GM19463 (cell line): ENCODE results near the gene NEUROG3.
"Not testable (repeated sequence)": the region's sequence is repeated elsewhere in the genome, so short reads cannot be mapped to it uniquely, and the experiment has no call there.

ENCODE experiments used
- ATAC-seq: cut with Tn5 transposase; IDR thresholded peaks from one replicate; pipeline ENCODE4 v1.9.1; 2021; ENCODE audit warnings: mild to moderate bottlenecking, moderate library complexity; ENCODE audit not compliant: unreplicated experiment

The NEUROG3 gene

DNA sequence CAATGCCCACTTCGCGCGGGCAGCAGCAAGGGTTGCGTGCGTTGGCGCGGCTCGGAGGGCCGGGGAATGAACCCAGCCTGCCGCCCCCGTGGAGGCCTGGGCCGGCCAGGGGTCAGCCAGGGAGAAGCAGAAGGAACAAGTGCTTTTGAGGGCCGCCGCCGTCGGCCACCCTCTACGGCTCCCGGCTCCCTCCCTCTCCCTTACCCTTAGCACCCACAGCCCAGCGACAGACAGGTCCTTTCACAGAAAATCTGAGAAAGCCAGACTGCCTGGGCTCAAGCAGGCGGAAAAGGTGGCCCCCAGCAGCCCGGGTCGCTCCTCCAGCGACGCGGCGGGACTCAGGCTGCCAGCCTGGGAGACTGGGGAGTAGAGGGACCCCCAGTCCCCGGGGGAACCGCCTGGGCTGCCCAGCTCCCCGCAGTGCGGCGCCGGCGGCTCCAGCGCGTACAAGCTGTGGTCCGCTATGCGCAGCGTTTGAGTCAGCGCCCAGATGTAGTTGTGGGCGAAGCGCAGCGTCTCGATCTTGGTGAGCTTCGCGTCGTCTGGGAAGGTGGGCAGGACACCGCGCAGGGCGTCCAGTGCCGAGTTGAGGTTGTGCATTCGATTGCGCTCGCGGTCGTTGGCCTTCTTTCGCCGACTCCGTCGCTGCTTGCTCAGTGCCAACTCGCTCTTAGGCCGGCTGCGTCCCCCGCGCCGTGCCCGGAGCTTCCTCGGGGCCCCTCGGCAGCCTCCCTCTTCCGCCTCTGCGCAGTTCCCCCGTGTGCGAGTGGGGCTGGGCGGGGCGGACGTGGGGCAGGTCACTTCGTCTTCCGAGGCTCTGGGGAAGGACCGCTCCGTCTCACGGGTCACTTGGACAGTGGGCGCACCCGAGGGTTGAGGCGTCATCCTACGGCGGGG lies 815 bp downstream of the NEUROG3 start:
- ATAC-seq: no peak

- no peak for ATAC-seq
Observed at GRCh38 chr10:69571618-69572158, 1.5 kb downstream of the NEUROG3 start.

DNA sequence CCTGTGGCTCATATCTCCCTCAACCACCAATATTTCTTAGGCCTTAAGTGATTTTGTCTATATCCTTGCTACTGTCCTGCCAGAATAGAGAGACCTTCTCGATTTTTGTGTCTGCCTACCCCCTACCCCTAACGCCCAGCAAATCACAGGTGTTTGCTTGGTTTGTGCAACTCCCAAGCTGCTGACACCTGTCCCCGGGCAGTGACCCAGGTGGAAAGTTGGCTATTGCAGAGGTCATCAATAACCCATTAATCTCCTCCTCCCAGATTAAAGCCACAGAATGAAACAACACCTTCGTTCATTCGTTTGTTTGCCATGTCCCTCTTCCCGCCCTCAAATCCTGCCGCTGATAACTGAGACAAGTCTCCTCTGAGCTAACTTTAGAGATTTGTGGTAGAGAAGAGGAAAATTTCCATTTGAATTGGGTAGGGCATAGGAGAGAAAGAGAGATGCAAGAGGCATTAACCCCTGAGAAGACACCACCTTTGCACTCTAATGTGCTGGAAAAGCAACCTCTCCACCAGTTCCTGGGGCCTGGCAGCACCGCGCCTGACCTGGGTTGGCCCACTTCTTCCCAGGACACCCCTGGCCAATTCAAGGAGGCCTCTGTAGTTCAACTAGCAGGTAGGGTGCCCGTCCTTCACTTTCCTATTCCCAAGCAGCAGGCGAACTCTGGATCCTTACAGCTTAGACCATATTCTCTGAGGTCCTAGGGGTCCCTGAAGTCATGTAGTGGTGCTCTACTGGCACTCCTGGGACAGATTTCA lies 3.0 kb downstream of the NEUROG3 start:
- no peak for ATAC-seq

- no peak for ATAC-seq
Observed at GRCh38 chr10:69569396-69569934, 3.8 kb downstream of the NEUROG3 start.

DNA sequence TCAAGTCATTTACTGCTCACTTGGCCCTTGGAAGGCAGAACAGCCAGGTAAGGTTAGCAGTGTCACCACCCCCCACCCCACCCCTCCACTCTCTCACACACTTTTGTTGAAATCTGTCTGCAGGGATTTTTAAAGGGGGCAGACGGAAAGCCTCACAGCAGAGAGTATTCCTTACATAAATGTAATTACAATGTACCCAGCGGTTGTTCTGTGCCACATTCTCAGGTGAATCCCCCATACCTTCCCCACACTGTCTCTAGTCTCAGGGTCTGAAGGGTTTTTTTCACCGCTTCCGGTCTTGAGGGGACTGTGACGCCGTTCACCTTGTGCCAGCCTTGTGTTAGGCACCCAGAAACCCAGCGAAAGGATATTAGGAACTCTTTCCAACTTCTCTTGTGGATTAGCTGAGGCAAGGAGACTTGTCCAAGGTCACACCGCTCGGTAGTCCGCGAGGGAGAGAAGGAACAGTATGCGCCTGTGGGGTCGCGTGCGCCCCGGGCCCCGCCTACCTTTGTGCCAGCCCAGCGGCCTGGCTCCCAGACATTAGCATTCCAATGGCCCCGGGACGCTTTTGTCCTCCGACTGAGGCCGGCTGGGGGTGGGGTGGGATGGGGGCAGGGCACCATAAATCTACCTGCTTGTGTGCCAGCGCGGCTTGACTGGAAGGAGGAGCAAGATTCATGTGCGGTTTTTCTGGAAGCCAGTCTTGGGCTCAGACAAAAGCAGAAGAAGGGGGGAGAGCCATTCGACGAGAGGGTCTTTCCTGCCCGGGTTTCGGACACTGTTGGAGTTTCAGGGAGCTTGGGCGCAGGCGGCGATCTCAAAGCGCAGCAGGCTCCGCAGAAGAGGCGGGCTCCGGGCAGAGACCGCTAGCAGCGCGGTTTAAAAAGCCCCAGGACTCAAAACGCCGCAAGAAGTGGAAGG lies 4.5 kb downstream of the NEUROG3 start:
- ATAC-seq: no peak

DNA sequence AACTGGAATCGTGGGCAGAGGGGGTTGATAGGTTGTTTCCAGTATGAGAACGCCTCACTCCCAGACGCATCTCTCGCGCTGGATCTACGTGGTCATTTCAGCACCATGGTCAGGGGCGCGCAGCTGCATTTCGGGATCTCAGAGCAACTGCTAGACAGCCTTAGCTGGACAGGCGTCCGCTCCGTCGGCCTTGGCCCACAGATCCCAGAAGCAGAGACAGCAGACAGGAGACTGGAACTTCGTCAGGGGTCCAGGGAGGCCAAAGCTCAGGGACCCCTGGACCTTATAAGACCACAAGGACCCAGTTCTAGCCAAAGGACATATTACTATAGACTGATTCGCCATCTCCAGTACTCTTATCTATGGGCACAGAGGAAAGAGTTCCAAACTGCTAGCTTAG lies 5.3 kb downstream of the NEUROG3 start:
- ATAC-seq: no peak

DNA sequence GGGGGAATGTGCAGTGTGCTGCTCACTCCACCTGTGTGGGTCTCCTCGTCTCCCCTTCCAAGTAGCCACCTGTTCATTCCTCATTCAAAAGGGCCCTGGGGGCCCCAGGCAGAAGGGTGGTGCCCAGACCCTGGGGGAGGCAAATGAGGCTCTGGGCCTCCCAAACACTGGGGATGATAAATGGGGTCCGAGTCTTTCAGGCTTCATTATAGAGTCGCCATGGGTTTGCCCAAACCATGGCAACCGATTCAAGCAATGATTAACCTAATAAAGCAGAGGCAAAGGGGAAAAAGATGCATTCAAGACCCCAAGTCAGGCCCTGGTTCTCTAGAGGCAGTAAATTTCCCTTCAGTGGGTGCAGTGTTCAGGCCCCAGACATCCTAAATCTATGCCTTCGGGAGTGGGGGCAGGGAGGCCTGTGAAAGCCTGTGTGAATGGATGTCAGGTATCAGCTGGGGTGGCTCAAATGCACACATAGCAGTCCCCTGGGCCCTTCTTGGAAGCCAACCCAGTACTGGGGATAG lies 10.4 kb downstream of the NEUROG3 start:
- ATAC-seq: no peak

DNA sequence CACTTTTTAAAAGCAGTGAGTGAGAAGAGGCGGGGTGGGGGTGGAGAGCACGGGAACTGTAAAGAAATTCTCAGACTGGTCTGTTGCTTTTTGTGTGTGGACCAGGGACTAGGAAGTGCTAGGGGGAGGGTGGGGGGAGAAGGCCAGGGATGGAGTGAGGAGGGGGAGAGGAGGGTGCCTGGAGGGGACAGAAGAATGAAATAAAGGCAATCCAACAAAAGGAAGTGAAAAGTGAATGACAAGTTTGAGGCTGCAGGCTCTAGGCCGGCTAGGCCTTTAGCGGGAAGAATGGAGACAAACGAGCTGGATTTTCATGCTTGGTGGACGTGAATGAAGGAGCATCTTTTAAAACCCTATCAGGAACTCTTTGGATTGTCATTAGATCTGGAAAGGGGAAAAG lies 13.7 kb downstream of the NEUROG3 start:
- no peak for ATAC-seq

- ATAC-seq: no peak
Observed at GRCh38 chr10:69558559-69558958, 14.7 kb downstream of the NEUROG3 start.

DNA sequence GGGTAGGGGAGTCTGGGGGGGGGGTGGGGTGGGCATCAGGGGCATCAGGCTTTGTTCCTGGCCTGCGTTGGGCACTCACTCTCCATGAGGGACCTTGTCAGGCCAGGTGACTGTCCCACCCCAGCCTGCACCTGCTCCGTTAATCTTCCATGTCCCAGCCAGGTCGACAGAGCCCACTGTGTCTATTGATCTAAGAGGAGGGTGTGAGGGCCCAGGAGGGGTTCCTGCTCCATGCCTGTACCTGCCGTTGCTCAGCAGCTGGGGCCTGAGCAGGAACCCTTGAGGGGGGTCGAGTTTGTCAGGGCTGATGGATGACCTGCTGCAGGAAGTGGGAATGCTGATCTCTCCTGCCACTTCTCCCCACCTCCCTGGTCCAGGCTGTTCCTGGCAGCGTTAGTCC lies 18.6 kb downstream of the NEUROG3 start:
- no peak for ATAC-seq

DNA sequence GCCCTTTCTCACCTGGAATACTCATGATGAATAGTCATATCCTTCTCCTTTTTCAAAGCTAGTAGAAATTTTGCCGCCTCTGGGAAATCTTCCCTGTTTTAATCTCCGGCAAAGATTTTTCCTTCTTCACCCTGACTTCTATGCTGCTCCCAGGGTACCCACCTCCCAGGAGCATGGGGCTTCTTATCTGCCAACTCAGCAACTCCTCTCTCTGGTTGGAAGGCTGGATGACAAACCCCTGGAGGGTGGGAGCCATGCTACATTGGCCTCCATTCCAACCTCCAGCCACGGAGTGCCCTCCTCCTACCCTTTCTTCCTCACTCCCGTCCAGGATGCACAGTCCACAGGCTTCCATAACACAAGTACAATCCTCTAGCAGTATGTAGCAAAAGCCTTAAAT lies 19.9 kb downstream of the NEUROG3 start:
- ATAC-seq: no peak

- no peak for ATAC-seq
Observed at GRCh38 chr10:69552268-69552667, 21.0 kb downstream of the NEUROG3 start.

GRCh38 chr10:69549959-69550358 lies 23.3 kb downstream of the NEUROG3 start:
- no peak for ATAC-seq

- ATAC-seq: no peak
Observed at GRCh38 chr10:69541463-69541862, 31.8 kb downstream of the NEUROG3 start.

- ATAC-seq: no peak
Observed at GRCh38 chr10:69538461-69538860, 34.8 kb downstream of the NEUROG3 start.

GRCh38 chr10:69537449-69537848 lies 35.8 kb downstream of the NEUROG3 start:
- ATAC-seq: no peak

- not testable (repeated sequence) for ATAC-seq
Observed at GRCh38 chr10:69536521-69536920, 36.7 kb downstream of the NEUROG3 start.

GRCh38 chr10:69533658-69534057 lies 39.6 kb downstream of the NEUROG3 start:
- no peak for ATAC-seq

GRCh38 chr10:69527961-69528360 lies 45.3 kb downstream of the NEUROG3 start:
- no peak for ATAC-seq
